SKM-1 (cell line): ENCODE data around the gene HNRNPUL1.

Experiments
- DNase-seq: peaks from one replicate; lab custom pipeline; 2025; ENCODE audit not compliant: unreplicated experiment; lab: John Stamatoyannopoulos, UW

Gene HNRNPUL1

DNA sequence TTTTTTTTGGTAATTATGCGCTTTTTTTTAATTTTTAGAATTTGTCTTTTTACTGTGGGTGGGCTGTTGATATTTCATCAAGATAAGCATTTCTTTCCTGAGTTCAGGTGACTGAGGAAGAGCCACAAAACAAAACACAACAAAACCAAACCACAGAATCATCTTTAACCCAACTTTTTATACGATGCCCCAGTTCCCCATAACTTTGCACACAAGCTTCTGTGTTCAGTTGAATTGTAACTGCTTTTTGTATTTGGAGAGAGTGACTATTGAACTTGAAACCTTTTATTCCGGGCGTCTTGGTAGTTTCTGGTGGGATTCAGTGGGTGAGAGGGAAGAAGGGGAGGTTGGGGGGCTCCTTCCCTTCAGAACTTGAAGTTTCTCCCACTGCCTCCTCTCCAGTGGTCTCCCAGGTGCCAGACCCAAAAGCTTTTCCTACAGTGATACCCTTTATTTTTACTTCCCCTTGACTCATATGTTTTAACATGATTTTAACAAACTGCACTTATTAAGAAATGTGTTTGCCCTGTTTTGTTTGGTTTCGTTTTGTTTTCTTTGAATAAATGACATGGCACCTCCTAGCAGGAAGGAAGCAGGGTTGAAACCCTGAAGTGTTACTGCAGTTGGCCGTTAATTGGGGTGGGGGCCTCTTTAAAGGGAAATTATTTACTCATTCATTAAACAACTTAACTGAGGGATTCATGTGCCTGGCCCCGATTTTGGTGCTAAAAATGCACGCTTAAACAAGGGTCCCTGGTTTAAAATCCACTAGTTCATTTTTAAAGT, 43.1 kb downstream of the HNRNPUL1 start:
- no peak for DNase-seq

- DNase-seq, result no peak
Observed at GRCh38 chr19:41307954-41308449, 43.8 kb downstream of the HNRNPUL1 start.

GRCh38 chr19:41308450-41309179, 44.4 kb downstream of the HNRNPUL1 start:
- peak; percentile 51 for DNase-seq

- DNase-seq, result no peak
Observed at GRCh38 chr19:41309180-41310032, 45.2 kb downstream of the HNRNPUL1 start.

- peak; percentile 85 for DNase-seq
Observed at GRCh38 chr19:41310033-41310831, 46.1 kb downstream of the HNRNPUL1 start, which contains the start of gene CCDC97. Gene CCDC97 (plus strand): TSS chr19:41310172. CDS start chr19:41310311, 139 bp downstream.

DNA sequence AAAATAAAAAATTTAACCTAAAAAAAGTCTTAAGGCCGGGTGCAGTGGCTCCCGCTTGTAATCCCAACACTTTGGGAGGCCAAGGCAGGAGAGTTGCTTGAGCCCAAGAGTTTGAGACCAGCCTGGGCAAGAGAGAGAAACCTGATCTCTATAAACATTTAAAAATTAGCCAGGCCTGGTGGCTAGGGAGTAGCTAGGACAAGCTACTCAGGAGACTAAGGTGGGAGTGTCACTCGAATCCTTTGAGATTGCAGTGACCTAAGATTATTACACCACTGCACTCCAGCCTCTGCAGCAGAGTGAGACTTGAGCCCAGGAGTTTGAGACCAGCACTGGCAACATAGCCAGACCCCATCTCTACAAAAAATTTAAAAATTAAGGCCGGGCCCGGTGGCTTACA, 46.9 kb downstream of the HNRNPUL1 start:
- DNase-seq, result no peak

DNA sequence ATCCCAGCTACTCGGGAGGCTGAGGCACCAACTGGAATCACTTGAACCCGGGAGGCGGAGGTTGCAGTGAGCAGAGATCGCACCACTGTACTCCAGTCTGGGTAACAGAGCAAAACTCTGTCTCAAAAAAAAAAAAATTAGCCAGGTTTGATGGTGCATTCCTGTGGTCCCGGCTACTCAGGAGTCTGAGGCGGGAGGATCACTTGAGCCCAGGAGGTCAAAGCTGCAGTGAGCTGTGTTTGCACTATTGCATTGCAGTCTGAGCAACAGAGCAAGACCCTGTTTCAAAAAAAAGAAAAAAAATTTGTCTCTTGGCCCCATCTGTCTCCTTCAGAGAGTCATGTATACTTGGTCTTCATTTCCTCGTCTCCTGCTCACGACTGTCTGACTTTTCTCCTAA, 47.4 kb downstream of the HNRNPUL1 start:
- no peak for DNase-seq

DNA sequence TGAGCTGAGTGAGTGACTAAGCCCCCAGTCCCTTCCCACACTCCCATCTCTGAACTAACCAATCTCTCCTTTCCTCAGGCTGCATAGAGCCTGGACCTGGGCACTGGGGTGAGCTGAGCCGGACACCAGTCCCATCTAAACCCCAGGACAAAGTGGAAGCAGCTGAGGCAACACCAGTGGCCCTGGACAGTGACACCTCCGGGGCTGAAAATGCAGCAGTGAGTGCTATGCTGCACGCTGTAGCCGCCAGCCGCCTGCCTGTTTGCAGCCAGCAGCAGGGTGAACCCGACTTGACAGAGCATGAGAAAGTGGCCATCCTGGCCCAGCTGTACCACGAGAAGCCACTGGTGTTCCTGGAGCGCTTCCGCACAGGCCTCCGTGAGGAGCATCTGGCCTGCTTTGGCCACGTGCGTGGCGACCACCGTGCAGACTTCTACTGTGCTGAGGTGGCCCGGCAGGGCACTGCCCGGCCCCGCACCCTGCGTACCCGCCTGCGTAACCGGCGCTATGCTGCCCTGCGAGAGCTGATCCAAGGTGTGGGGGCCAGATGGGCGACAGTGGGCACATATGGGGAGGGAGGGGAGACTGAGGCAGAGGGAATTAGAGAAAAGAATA, 52.2 kb downstream of the HNRNPUL1 start:
- no peak for DNase-seq

GRCh38 chr19:41318696-41319499, 54.7 kb downstream of the HNRNPUL1 start:
- no peak for DNase-seq

DNA sequence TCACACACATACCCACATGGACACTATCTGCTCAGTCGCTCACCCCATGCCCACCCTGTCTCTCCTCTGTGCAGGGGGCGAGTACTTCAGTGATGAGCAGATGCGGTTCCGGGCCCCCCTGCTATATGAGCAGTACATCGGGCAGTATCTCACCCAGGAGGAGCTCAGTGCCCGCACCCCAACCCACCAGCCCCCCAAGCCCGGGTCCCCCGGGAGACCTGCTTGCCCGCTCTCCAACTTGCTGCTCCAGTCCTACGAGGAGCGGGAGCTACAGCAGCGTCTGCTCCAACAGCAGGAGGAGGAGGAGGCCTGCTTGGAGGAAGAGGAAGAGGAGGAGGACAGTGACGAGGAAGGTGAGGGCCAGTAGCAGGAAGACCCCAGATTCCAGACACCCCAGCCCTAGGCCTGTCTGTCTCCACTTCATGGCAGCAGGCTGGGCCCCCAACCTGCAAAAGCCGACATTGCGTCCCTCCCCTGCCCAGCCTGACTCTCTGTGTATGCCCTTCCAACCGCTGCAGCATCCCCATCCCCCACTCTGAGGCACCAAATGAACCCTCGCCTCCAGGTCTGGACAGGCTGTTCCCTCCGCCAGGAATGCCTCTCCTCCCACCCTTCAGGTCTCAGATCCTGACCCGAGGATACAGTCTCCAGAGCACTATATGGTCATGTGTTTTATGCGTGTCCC, 55.5 kb downstream of the HNRNPUL1 start:
- no peak for DNase-seq

DNA sequence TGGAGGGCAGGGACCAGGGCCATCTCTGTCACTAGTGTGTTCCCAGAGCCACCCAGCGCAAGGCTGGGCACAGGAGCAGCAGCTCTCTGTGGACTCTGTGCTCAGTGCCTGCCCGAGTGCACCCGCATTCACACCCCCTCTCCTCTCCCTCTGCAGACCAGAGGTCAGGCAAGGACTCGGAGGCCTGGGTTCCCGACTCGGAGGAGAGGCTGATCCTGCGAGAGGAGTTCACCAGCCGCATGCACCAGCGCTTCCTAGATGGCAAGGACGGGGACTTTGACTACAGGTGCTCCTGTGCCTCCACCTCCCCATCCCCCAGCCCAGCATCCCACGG, 56.0 kb downstream of the HNRNPUL1 start:
- no peak for DNase-seq

GRCh38 chr19:41320568-41320967, 56.4 kb downstream of the HNRNPUL1 start:
- no peak for DNase-seq

DNA sequence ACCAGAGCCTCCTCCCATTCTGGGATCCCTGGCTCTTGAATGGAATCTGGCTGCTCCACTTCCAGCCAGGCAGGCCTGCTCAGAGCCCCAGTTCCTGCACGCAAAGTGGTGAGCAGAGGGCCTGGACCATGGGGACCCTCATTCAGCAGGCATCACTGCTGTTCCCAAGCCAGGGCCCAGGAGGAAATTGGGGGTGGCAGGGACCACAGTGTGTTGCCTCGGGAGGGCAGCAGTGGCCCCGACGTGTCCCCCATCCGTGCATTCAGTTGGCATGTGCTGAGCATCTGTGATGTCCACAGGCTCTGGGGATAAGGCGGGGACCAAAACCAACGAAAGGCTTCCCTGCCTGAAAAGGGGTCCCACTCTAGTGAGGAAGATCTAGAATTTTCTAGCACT, 57.0 kb downstream of the HNRNPUL1 start:
- DNase-seq, result no peak

GRCh38 chr19:41321600-41322270, 57.6 kb downstream of the HNRNPUL1 start:
- no peak for DNase-seq

DNA sequence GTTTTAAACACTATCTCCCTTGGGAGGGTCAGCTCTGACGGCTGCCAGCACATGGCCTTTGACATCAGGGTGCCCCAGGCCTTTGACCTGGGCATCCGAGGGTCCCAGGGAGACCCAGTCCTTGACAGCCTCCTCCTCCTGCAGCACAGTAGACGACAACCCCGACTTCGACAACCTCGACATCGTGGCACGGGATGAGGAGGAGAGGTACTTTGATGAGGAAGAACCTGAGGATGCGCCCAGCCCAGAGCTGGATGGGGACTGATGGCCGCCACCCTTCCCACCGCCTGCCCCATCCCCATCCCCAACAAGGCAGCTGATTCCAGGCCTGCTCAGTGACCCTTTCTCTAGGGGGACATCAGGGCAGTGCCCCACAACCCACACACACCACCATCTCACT, 58.3 kb downstream of the HNRNPUL1 start:
- no peak for DNase-seq

- DNase-seq, result no peak
Observed at GRCh38 chr19:41323023-41323422, 58.9 kb downstream of the HNRNPUL1 start.

DNA sequence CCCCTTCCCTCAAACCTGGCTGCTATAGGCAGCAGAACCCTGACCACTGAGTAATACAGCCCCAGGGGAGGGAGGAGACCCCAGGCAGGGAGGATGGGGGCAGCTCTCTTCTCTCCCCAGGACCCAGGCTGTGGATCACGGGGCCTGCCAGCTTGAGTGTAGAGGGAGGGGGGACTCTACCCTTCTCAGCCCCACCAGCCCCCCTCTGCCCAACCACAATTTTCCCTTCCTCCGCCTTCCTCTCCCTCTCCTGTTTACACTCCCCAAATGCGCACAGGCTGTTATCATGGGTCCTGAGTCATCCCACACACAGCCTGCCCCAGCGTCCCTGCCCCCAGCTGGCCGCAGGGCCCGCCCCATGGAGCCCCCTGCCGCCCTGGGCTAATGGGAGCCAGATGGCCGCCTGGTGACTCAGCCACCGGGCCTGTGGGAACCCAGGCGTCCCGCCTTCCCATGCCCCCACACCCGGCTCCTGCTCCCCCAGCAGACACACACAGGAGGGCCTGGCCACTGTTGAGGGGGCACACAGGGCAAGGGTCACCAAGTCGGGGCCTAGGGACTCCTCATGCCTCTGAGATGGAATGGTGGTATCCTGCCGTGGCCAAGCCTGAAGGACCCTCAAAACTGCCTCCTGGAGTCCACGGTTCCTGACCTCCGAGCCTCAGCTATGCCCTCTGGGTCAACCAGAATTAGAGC, 59.4 kb downstream of the HNRNPUL1 start:
- DNase-seq, result no peak
